KMS-11 (cell line): ENCODE data around the gene MS4A12.
"Not testable (repeated sequence)": the region's sequence is repeated elsewhere in the genome, so short reads cannot be mapped to it uniquely, and the experiment has no call there.

Experiments
- H2AFZ ChIP-seq: fragments of 200-600 bp; sonication (generic); 2 replicates; pipeline ENCODE4 v1.6.1; 2016; ENCODE audit warnings: antibody characterized with exemption, mixed run types, low read depth
- H3K27ac ChIP-seq: fragments of 200-600 bp; sonication (generic); 2 replicates; pipeline ENCODE4 v1.6.1; 2016; ENCODE audit warnings: mild to moderate bottlenecking, mixed run types
- H3K27me3 ChIP-seq: fragments of 200-600 bp; sonication (generic); 2 replicates; pipeline ENCODE4 v1.6.1; 2017; ENCODE audit warnings: mild to moderate bottlenecking, low read depth, mixed run types, moderate library complexity; ENCODE audit not compliant: insufficient read depth
- H3K36me3 ChIP-seq: fragments of 200-600 bp; sonication (generic); 2 replicates; pipeline ENCODE4 v1.6.1; 2017; ENCODE audit warnings: mild to moderate bottlenecking, mixed run types; ENCODE audit not compliant: insufficient read depth
- H3K4me1 ChIP-seq: fragments of 200-600 bp; sonication (generic); 2 replicates; pipeline ENCODE4 v1.6.1; 2016; ENCODE audit warnings: mild to moderate bottlenecking, low read depth, mixed run types; ENCODE audit not compliant: poor library complexity, severe bottlenecking
- H3K4me2 ChIP-seq: fragments of 200-600 bp; sonication (generic); 2 replicates; pipeline ENCODE4 v1.7.0; 2016; ENCODE audit warnings: mild to moderate bottlenecking, mixed run types
- H3K4me3 ChIP-seq: fragments of 200-600 bp; sonication (generic); IDR thresholded peaks from 2 replicates; pipeline ENCODE4 v1.6.1; 2017; ENCODE audit warnings: low read depth, low read length, mixed read lengths; ENCODE audit not compliant: insufficient read depth
- H3K79me2 ChIP-seq: fragments of 200-600 bp; sonication (generic); 2 replicates; pipeline ENCODE4 v1.6.1; 2016; ENCODE audit warnings: low read depth, mixed run types; ENCODE audit not compliant: insufficient read depth
- H3K9ac ChIP-seq: fragments of 200-600 bp; sonication (generic); 2 replicates; pipeline ENCODE4 v1.6.1; 2016; ENCODE audit warnings: mild to moderate bottlenecking, mixed run types
- H4K20me1 ChIP-seq: fragments of 200-600 bp; sonication (generic); 2 replicates; pipeline ENCODE4 v1.6.1; 2016; ENCODE audit warnings: mild to moderate bottlenecking, mixed run types; ENCODE audit not compliant: insufficient read depth
- TF ChIP-seq, protein P1 (sequence below): fragments of 200-600 bp; sonication (generic); conservative IDR thresholded peaks from 2 replicates; pipeline ENCODE4 v1.6.1; 2017; ENCODE audit warnings: low read depth, mild to moderate bottlenecking, antibody characterized with exemption, low read length, moderate library complexity, mixed read lengths

Gene MS4A12

DNA sequence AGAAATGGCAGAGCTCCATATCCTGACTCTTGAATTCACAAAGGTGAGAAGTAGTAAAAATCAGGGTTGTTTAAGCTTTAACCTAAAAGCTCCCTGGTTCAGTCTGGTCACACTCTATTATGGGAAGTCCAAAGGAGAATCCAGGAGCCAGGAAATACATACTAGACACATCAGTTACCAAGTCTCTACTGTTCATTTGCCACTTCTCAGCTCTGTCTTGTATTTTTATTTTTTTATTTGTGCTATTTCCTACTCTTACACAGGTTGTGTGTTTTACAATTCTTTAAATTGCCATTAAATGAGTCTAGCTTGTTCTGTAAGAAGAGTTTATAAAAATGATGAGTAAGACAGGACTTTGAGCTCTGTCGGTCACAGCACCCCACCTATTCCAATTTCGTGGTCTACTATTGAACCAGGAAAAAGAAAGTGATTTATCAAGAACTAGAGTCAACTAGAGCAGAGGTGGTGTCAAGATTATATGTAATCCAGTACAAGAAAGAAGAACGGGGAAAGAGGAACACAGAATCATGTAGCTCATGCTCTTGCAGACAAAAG lies 9.7 kb downstream of the MS4A12 start:
- Histone ChIP-seq H3K79me2 (no peaks in the 10 kb centered on the region), H4K20me1 (no peaks in the 10 kb centered on the region)
- TF ChIP-seq, protein P1, sequence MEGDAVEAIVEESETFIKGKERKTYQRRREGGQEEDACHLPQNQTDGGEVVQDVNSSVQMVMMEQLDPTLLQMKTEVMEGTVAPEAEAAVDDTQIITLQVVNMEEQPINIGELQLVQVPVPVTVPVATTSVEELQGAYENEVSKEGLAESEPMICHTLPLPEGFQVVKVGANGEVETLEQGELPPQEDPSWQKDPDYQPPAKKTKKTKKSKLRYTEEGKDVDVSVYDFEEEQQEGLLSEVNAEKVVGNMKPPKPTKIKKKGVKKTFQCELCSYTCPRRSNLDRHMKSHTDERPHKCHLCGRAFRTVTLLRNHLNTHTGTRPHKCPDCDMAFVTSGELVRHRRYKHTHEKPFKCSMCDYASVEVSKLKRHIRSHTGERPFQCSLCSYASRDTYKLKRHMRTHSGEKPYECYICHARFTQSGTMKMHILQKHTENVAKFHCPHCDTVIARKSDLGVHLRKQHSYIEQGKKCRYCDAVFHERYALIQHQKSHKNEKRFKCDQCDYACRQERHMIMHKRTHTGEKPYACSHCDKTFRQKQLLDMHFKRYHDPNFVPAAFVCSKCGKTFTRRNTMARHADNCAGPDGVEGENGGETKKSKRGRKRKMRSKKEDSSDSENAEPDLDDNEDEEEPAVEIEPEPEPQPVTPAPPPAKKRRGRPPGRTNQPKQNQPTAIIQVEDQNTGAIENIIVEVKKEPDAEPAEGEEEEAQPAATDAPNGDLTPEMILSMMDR: no peak

DNA sequence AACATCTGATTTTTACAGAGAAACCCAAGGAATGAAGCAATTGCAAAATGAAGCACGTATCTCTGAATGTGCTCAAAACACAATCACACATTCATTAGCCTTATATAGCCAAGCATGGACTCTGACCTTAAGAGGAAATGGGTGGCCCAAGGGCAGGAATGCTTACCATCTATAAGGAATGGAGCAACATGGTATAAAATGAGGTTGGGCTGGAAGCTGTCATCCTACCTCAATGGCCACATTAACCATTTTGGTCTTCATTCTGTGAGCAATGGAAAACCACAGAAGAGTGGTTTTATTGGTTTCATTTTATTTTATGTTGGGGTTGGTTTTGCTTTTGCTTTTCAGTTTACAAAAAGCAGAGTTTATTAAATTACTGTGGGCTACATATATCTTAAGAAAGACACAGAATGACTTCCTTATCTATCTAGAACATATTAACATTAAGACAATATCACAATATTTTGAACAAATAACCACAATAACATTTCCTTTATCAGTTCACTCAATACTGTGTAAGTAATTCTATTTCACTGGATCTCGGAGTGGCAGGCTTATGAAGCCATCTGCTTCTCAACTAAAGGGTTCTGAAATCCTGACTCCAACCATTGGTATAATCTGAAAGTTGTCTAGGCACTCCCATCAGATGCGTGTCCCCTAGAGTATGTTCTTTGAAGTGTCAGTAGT lies 11.8 kb downstream of the MS4A12 start:
- TF ChIP-seq, protein P1: no peak
- peak overlapping the region; percentile 32; the same call in 1 of the 2 replicates for H3K27ac ChIP-seq
- no peaks in the 10 kb centered on the region for H3K36me3 ChIP-seq
- peak overlapping the region; percentile 58 for H3K4me2 ChIP-seq
- H3K4me3 ChIP-seq: no peak overlapping the region
- peaks cover 15% of the 10 kb centered on the region for H3K4me1 ChIP-seq
- H4K20me1 ChIP-seq: no peaks in the 10 kb centered on the region
- H2AFZ ChIP-seq: peak overlapping the region; percentile 25; the same call in 1 of the 2 replicates
- H3K9ac ChIP-seq: no peak overlapping the region
- no peaks in the 10 kb centered on the region for H3K27me3 ChIP-seq
- no peaks in the 10 kb centered on the region for H3K79me2 ChIP-seq

More for the DNA sequence above, 9.7 kb downstream of the MS4A12 start:
- Histone ChIP-seq H3K27me3 (no peaks in the 10 kb centered on the region), H3K4me3 (no peak overlapping the region), H3K4me1 (peaks cover 15% of the 10 kb centered on the region), H3K27ac (no peak overlapping the region), H3K4me2 (no peak overlapping the region), H3K36me3 (no peaks in the 10 kb centered on the region), H3K9ac (no peak overlapping the region), H2AFZ (no peak overlapping the region)

DNA sequence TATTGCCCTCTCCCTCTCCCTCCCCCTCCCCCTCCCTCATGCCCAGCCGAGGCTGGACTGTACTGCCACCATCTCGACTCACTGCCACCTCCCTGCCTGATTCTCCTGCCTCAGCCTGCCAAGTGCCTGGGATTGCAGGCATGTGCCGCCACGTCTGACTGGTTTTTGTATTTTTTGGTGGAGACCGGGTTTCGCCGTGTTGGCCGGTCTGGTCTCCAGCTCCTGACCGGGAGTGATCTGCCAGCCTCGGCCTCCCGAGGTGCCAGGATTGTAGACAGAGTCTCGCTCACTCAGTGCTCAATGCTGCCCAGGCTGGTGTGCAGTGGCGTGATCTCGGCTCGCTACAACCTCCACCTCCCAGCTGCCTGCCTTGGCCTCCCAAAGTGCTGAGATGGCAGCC lies 17.0 kb downstream of the MS4A12 start:
- not testable (repeated sequence) for H2AFZ ChIP-seq, H3K4me1 ChIP-seq, H3K79me2 ChIP-seq, H3K4me2 ChIP-seq, H3K4me3 ChIP-seq, H3K27me3 ChIP-seq, H3K27ac ChIP-seq, H3K36me3 ChIP-seq, H4K20me1 ChIP-seq, H3K9ac ChIP-seq

GRCh38 chr11:60510209-60510608 lies 17.6 kb downstream of the MS4A12 start:
- not testable (repeated sequence) for H3K4me1 ChIP-seq, H3K4me3 ChIP-seq, H3K9ac ChIP-seq, H3K36me3 ChIP-seq, H3K79me2 ChIP-seq, H3K27ac ChIP-seq, H3K27me3 ChIP-seq, H2AFZ ChIP-seq, H4K20me1 ChIP-seq, H3K4me2 ChIP-seq

DNA sequence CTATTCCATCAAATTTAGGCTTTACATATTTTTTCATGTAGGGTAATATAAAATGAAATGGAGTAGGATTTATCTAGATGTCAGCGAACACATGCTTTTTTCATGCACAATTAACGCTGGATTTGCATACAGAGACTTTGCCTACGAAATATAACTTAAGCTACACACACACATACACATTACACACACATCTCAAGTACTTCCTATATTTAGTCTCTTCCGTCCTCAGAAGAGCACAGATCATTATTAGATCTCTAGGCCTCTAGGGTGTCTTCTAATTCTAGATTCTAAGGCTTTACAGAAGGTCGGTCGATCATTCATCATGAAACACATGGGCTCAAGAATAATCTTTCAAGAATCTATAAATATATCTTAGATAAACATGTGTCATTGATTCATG lies 18.8 kb downstream of the MS4A12 start:
- H3K27ac ChIP-seq: no peak overlapping the region
- H2AFZ ChIP-seq: no peak overlapping the region
- H4K20me1 ChIP-seq: no peaks in the 10 kb centered on the region
- no peak overlapping the region for H3K4me2 ChIP-seq
- H3K4me3 ChIP-seq: no peak overlapping the region
- H3K9ac ChIP-seq: no peak overlapping the region
- H3K4me1 ChIP-seq: no peaks in the 10 kb centered on the region
- H3K27me3 ChIP-seq: no peaks in the 10 kb centered on the region
- H3K79me2 ChIP-seq: no peaks in the 10 kb centered on the region
- H3K36me3 ChIP-seq: no peaks in the 10 kb centered on the region
- TF ChIP-seq, protein P1: no peak
